Stimulated activated CD8-positive, alpha-beta memory T cell treated with anti-CD3 and anti-CD28 coated beads, Interleukin-12 subunit alpha, Interleukin-12 subunit beta, amount 100 ng/mL, for 24 hours (primary cell): ENCODE data around the gene FOLR1.
"Not testable (repeated sequence)": the region's sequence is repeated elsewhere in the genome, so short reads cannot be mapped to it uniquely, and the experiment has no call there.

Source experiments
- DNase-seq: peaks from one replicate; pipeline ENCODE4 v3.0.0-alpha.2; 2020; ENCODE audit errors: extremely low read depth

FOLR1 gene

DNA sequence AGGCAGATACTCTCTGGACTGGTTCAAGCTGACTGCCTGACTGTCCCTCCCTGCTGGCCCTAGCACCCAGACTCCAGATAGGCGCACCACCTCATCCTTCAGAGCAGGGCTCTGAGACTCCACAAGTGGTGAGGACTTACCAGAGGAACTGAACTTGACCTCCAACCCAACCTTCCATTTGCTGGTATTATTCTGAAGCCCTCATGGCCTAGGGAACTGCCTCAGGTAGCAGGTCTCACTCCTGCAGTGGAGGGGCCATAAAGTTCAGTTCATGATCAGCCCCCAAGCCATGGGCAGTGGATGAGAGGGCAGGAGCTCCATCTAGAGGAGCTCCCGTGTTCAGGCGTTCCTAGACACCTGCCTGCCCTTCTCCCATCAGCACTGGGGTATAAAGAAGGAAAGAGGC, 10.4 kb upstream of the FOLR1 start:
- not testable (repeated sequence) for DNase-seq

GRCh38 chr11:72188267-72188666, 3.7 kb upstream of the FOLR1 start:
- no peak for DNase-seq

DNA sequence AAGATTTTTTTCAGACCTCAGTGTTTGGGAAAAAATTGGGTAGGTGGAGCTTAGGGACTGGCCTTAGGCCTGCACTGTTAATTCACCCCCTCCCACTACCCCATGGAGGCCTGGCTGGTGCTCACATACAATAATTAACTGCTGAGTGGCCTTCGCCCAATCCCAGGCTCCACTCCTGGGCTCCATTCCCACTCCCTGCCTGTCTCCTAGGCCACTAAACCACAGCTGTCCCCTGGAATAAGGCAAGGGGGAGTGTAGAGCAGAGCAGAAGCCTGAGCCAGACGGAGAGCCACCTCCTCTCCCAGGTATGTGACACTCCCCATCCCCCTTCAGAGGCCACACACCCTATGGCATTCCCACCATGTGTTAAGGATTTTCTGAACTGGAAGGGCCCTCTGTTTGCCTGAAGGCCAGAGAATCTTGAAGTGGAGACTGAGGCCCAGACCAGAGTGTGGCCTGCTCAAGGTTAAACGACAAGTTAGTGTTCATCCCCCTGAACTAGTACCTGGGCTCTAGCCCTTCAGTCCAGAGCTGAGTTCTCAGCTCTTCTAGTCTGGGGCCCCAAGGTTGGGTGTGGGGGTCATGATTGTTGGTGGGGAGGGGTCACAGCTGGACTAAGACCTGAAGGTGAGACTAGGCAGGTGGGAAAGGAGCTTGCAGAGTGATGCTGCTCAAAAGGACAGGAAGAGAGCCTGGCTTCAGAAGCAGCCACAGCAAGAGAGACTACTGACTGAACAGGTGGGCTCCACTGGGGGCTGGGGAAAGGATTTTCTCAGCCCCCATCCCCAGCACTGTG, 2.3 kb upstream of the FOLR1 start:
- no peak for DNase-seq

DNA sequence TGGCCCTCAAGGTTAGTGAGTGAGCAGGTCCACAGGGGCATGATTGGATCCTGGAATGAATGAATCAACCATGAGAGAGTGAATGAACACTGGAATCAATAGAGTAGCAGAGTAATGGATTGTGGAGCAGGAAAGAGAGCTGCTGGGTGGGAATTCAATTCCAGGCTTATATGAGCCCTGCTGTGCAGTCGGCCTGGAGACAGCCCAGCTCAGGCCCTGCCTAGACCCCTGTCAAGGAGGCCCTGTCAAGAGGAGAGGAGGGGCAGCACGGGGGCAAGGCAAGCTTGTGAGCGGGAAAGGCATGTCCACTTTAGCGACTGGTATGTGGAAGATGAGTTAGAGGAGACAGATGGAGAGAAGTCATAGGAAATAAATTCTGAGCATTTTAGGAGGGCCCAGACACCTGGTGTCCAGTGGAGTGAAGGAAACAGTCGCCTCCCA, 1.3 kb upstream of the FOLR1 start:
- no peak for DNase-seq

- no peak for DNase-seq
These were observed 3.8 kb downstream of the FOLR1 start for GRCh38 chr11:72195518-72196270.

- DNase-seq: not testable (repeated sequence)
These were observed 9.5 kb downstream of the FOLR1 start for GRCh38 chr11:72201445-72201844.

- DNase-seq: no peak
These were observed 10.6 kb downstream of the FOLR1 start for GRCh38 chr11:72202571-72202970.

DNA sequence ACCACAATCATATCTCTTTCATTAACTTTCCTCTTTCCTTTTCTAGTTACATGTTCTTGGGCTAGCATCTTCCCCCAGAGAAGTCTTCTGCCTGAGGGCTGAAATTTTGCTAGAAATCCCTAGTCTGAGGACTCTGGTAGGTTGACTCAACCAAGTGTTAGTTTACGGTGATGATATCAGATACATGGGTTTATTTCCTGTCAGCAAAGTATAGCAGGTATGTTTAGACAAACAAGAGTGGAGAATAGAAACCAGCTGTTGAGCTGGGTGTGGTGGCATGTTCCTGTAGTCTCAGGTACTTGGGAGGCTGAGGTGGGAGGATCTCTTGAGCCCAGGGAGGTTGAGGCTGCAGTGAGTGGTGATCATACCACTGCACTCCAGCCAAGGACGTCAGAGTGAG, 11.2 kb downstream of the FOLR1 start:
- DNase-seq: no peak

GRCh38 chr11:72204886-72205285, 12.9 kb downstream of the FOLR1 start:
- DNase-seq: no peak

DNA sequence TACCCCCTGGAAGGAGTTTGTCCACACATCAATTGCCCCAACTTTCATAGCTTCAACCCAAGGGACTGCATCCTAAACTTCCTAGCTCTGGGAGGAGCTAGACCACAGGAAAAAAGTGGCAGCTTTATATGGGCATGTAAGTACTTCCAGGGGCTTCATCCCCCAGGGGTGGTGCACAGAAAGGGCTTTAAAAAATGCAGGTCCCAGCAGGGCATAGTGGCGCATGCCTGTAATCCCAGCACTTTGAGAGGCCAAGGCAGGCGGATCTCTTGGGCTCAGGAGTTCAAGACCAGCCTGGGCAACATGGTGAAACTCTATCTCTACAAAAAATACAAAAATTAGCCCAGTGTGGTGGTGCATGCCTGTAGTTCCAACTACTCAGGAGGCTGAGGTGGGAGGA, 14.9 kb downstream of the FOLR1 start:
- DNase-seq: not testable (repeated sequence)

GRCh38 chr11:72208281-72208680, 16.3 kb downstream of the FOLR1 start:
- DNase-seq: no peak

GRCh38 chr11:72209101-72209500, 17.2 kb downstream of the FOLR1 start:
- no peak for DNase-seq

GRCh38 chr11:72216638-72217037, 24.7 kb downstream of the FOLR1 start, which contains the start of gene FOLR2:
TSS of gene FOLR2 (plus strand) at chr11:72216794. CDS start at chr11:72218585, 1,791 bp downstream.
- DNase-seq: no peak

DNA sequence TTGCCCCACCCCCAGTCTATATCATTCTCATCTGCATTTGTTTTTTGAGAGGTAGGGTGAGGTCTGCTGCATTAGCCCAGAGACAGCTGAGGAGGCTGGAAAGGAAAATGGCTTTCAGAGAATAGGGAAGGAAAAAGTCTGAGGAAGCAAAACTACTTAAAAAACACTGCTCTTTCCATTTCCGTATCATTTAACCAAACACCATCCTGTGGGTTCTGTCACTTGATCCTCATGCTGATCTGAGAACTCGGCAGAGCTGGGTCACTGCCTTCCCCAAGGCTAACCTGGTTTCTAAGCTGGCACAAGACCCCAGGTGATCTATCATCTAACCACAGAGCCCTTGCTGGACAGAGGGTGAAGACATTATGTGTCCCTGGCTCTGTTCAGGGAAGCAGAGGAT, 25.9 kb downstream of the FOLR1 start:
- DNase-seq: no peak

DNA sequence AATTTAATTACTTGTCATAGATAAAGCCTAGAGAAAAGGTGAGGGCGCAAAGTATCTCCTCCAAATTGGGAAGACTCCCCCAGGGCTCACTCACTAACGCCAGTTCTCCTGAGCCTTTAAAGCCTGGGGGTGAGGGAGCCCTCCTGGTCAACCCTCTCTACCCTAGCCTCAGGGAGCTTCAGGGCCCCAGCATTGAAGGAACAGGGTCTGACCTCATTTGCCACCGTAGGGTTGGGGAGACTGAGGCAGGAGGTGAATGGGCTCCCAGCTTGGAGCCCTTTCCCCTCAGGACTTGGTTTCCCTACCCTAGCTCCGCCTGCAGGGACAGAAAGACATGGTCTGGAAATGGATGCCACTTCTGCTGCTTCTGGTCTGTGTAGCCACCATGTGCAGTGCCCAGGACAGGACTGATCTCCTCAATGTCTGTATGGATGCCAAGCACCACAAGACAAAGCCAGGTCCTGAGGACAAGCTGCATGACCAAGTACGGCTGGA, 26.4 kb downstream of the FOLR1 start:
- no peak for DNase-seq

DNA sequence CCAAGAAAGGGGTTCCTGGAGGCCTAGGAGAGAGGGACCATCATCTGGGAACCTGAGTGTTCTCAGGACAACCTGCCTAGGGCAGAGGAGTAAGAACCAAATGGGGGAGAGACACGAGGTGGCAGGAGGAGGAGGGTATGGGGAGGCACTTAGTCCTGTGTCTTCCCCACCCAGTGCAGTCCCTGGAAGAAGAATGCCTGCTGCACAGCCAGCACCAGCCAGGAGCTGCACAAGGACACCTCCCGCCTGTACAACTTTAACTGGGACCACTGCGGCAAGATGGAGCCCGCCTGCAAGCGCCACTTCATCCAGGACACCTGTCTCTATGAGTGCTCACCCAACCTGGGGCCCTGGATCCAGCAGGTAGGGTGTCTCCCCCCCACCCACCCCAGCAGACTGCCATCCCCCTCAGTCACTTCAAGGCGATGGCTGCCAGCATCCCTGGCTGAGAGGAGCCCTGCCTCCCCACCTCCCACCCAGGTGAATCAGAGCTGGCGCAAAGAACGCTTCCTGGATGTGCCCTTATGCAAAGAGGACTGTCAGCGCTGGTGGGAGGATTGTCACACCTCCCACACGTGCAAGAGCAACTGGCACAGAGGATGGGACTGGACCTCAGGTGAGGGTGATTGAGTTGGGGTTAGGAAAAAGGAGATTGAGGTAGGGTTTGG, 28.9 kb downstream of the FOLR1 start:
- no peak for DNase-seq

- DNase-seq: no peak
These were observed 29.6 kb downstream of the FOLR1 start for GRCh38 chr11:72221386-72222075.

- DNase-seq: no peak
These were observed 30.4 kb downstream of the FOLR1 start for GRCh38 chr11:72222106-72222891.

DNA sequence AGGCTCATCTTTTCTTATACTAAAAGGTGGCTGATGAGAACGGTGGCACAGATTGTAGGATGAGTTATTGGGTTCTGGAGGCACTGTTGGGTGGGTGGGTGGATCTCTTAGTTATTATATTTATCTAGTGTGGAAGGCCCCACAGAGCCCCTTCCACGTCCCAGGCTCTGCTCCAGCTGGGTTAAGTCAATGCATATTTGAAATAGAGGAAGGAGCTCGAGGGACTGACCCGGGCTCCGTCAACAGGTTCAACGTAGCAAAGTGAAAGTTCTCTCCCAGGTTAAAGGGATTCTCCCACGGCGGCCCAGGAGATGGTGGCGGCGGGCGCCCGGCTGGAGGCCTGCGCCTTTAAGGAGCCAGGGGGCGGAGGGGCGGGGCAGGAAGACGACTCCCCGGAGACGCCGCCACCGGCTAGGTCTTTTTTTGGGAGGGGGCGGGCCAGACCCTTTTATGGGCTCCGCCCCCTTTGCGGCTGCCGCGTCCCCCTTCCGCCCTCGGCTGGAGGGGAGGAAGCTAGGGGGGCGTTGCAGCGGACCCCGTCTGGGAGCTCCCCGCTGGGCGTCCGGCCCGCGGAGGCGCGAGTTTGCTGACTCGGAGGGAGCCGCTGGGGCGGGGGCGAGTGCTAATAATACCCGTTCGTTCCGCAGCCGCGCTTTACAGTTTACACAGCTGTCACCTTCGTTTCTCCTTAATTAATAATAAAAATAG, 31.1 kb downstream of the FOLR1 start:
- peak; percentile 84 for DNase-seq
